Bone marrow (tissue), 2 donors: ENCODE results near the gene PRKCA.

Source experiments
- DNase-seq, 2 donors: peaks; one replicate each; lab custom pipeline; 2025; lab: John Stamatoyannopoulos, UW

PRKCA gene

GRCh38 chr17:66839616-66840015, 537.2 kb downstream of the PRKCA start:
- no peak for DNase-seq

DNA sequence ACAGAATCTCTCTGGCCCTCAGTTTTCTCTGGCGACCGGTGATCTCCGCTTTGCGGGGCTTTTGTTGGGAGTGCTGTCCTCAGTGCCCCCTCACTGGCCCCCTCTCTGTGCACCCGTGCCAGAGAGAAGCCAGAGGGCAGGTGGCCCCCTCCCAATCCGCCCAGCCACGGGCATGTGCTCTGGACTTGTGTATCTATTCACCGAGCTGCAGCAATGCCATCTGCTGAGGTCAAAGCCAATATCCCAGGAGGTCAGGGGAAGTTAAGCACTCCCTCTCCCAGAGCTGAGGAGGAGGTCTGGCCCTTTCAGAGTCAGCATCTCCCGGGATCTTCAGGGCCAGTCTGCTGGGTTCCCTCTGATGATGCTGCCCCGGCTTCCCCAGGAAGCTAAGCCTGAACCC, 537.6 kb downstream of the PRKCA start:
- no peak for DNase-seq

- DNase-seq = no peak
Observed at GRCh38 chr17:66841328-66841727, 538.9 kb downstream of the PRKCA start.

DNA sequence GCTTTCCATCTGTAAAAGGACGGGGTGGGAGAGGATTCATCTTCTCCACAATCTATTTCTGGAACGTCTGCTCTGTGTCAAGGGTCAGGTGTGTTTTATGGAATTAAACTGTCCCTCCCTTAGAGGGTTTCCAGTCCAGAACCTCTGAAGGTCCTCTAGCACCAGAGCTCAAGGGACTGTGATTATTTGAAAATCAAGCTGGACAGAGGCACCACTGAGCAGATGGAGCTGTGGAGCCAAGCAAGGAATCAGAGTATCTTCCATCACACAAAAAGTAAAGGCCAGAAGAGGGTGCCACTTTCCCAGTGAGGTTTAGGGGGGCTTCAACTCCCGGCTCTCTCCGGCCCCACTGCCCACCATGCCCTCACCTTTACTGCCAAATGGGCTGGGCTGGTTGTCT, 539.3 kb downstream of the PRKCA start:
- no peak for DNase-seq

DNA sequence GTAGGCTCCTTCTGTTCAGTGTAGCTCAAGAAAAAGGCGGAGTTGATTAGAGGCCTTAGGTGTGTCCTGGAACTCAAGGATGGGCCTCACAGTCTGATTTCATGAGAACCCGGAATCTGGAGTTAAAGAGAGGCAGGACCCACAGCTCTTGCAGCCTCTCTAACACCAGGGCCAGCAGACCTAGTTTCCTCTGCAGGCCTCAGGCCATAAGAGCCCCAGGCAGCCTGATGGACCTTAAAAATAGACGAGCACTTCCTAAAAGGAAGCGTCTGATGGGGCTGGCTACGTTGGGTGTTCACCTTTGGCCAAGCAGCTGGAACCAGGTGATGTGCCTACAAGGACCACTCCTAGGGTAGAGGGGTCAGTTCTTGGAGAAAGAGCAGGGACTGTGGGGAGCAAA, 540.1 kb downstream of the PRKCA start:
- no peak for DNase-seq

DNA sequence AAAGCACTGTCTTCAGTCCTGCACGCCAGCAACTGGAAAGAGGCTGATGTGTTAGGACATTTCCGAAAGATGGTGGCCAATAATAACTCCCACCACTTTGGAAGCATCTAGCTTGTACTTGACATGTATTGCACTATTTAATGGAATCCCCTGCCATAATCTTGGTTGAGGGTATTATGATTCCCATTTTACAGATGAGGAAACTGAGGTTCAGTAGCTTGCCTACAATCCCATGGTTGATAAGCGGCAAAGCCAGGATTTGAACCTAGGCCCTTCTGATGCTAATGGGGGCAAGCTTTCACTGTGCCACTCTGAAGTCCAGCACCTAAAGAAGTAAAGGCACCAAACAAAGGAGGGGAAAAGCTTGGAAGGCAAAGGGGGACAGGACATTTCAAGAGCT, 540.5 kb downstream of the PRKCA start:
- no peak for DNase-seq

DNA sequence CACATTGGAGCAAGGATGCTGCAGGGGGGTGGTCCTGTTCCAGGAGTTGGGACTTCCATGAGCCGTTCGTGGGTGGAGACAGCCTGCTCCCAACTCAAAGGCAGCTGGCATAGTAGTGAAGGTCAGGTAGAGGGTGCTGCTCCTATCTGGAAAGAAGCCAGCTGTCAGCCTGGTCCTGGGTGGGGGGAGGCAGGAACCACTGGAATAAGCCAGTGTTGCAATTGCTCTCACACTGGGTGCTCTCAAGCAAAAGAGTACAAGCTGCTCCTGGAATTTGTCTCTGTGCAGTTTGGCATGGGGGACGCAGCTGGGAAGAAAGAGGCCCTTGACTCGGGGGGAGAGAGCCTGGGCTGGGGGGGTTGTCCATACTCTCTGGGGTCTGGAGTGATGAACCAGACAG, 541.2 kb downstream of the PRKCA start:
- DNase-seq = no peak

DNA sequence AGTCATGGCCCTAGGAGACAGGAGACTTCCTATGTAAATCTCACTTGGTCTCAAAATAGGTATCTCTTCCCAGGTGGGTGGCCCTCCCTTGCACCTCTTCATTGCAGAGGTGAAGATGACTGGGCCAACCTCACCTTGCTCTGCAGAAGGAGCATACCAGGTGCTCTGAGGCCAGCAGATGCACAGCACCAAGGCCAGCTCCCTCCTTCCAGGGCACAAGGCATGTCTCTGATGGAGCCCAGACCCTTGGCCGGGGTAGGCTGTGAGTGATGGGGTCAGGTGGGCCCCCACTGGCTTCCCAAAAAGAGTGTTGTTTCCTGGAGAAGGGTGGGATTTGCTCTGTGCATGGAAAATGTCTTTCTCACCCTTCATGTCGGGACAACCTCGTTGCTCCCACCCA, 545.3 kb downstream of the PRKCA start:
- DNase-seq = no peak

DNA sequence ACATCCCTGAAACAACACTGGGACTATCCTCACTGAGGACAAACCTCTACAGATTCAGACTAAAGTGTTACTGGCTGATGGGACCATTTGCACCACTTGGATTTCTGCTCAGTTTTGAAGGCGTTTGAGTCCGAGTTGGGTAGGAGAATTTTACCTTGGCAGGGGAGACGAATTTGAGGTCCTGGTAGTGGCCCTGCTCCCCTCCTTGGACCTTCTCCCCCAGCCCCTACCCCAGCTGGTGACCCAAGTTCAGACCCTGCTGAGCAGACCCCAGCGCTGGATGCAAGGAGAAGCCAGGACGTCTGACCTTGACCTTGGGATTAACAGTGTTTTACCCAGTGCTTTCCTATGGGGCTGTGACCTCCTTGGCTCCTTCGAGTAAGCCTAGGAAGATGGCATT, 546.1 kb downstream of the PRKCA start:
- no peak for DNase-seq

- DNase-seq = no peak
Observed at GRCh38 chr17:66849032-66849655, 546.7 kb downstream of the PRKCA start.

GRCh38 chr17:66849851-66850580, 547.6 kb downstream of the PRKCA start:
- DNase-seq = no peak

DNA sequence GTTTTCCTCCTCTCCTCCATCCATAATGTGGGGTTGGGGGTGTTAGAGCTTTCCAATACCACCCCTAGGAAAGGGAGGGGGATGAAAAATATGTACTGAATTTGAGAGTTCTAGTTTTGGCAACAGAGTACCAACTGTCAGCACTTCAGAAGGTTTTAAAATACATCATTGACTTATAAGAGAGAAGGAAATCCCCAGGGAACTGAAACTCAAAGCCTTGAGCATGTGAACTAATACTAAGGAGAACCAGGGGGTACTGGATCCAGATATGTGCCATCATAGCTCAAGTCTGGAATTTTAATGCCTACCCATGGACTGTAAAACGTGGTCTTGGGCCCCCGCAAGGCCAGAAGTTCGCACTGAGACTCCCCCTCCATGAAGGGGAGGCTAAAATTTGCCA, 548.3 kb downstream of the PRKCA start:
- no peak for DNase-seq

DNA sequence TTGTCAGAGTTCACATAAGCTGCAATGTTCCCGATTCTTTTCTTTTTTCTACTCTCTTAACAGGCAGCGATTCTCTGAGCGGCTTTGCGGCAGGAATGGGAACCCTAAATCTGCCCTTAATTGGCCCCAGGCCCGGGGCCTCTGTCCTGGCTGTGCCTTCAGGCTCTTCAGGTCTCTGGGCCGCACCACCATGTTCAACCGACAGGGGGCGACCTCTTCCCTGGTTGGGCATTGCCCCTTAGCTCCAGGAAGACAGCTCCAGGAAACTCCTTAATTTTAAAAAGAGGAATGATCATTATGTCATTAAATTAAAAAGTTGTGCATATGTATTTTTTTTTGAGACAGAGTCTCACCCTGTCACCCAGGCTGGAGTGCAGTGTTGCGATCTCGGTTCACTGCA, 552.8 kb downstream of the PRKCA start:
- no peak for DNase-seq

DNA sequence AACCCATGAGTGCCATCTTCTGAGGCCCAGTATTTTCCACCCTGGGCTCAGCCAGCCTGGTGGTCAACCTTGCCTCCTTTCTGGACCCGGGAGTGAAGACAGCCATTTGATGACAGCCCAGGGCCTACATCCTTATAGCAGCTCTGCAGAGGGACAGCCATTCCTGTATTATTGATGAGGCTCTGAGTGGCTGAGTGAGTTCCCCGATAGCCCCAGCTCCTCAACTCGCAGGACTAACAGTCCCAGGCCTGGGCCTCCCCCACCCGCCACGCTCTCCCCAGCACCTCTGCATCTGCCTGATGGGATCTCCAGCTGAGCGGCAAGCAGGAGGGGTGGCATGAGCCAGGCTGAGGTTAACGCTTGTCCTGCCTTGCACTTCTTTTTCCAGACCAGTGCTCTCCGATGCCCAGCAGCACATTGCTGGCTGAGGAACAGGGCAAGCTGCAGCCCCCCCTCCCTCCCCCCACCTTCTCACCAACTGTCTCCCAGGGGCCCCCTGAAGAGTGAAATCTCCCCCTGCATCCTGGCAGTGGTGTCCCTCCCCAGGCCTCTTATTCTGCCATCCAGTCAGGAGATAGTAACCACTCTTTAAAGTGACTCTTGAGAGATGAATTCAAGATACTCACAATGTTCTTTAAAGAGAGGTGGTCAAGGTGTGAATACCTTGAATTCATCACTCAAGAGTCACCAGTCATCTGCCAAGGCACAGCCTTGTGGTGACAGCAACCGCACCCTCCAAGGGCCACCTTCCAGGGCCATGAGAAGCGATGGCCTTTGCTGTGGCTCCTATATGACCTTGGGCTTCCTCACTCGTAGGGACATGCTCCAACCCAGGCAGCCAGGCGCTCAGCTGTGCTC, 556.0 kb downstream of the PRKCA start:
- no peak for DNase-seq

- no peak for DNase-seq
Observed at GRCh38 chr17:66859353-66859752, 556.9 kb downstream of the PRKCA start.

- no peak for DNase-seq
Observed at GRCh38 chr17:66860204-66860603, 557.8 kb downstream of the PRKCA start.
